Measurements from ENCODE around the gene DPH6.
"Not testable (repeated sequence)": the region's sequence is repeated elsewhere in the genome, so short reads cannot be mapped to it uniquely, and the experiment has no call there.

The DPH6 gene

DNA sequence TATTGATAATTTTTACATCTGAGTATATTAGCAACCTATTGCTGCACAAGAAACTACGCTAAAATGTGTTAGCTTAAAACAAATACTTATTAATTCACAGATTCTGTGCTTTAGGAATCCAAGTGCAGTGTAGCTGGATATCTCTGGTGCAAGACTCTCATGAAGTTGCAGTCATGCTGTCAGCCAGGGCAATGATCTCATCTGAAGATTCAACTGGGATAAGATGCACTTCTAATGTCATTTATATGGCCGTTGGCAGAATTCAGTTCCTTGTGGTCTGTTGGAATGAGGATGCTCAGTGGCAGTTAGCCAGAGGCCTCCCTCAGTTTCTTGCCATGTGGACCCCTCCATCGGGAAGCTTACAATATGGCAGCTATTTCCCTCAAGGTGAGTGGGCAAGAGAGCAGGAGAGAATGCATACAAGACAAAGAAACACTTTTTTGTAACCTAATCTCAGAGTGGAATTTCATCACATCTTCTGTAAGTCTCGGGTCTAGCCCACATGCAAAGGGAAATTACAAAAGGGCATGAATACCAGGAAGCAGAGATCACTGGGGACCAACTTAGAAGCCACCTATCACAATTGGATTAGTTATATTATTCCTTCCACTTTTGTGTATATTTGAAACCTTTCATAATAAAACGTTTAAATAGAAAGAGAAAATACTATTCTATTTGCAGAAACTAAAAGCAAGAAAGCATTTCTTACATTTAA is 61.6 kb downstream of the DPH6 start:
- no peak for DNase-seq

DNA sequence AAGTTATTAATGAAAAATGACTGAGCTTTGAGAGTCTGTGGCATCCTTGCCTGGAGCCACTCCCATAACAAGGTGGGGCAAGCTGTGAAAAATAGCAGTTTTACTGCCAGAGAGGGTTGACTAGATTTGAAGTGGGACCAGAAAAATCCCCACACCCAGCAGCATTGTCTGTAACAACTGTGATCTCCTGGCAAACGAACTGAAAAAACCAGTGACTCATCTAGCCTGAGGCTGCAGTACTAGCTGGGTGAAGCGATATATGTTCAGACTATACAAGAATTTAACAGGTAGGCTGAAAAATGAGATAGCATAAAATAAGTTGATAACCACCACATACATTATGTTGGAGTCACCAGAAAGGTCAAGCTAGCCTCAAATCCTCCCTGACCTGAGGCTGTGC is 64.0 kb downstream of the DPH6 start:
- DNase-seq: no peak

DNA sequence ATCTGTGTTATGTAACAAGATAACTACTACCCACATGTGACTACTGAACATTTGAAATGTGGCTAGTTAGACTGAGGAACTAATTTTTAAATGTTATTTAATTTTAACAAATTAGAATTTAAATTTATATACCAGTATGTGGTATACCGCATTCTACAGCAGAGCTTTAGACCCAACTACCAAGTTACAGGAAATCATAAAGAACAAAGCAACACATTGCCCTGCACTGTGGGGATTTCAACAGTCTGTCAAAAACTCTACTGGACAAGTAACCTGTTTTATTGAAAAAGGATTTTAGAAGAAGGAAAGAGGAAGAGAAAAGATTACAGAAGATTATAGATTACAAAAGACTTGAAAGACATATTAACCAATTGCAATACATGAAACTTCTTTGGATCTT is 64.9 kb downstream of the DPH6 start:
- DNase-seq: no peak

DNA sequence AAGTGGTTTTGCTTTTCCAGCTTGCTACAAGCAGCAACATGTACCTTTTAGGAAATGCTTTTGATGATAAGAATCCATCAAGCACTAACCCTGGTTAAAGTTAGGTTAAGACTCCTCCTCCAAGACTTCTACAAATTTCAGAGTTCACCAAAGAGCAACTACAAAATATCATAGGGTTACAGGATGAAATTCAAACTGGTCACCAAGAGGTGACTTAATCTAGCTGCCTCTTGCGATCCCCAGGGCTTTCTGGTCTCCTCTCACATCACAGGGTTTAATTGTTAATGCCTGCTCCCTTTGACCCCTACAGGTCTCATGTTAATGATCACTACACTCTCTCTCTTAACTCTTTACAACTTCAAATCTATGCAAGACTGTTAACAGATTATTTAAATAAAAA is 66.5 kb downstream of the DPH6 start:
- no peak for DNase-seq

DNA sequence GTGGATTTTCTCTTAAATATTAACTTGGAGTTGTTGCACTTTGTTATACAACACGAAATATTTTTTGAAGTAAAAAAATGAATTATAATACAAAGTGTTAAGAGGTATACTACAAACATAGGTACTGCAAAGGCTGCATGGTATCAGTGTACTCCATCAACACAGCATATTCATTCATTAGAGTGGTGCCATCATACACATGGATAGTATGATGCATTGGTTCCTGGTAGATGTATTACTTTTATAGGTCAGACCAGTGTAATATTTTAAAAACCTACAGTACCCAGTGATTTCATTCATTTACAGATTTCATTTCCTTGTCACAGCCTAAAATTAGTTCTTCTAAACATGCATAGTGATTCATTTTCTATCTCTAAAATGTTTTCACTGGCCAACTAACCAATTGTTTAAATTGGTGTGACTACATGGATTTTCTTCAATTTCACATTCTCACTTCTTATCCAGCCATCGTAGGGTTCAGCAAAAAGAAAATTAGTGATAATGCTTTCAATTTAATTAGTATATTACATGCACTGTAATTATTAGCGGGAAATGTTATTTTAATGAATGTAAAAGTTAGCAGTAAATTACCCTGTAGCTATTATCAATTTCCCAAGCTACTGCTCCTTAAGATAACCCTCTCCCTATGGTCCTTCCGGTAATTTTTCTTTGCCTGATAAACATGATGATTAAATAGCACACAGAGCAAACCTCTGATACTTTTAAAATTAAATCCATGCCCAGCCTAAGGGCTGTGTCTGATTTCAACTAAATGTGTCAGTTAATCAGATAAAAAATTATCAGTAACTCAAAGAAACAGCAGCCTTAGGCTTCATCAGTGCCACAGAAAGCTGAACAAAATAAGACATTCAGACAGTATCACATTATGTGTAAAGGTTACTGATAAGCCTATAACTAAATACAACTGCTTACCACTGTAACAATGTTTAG is 68.4 kb downstream of the DPH6 start:
- DNase-seq: no peak

DNA sequence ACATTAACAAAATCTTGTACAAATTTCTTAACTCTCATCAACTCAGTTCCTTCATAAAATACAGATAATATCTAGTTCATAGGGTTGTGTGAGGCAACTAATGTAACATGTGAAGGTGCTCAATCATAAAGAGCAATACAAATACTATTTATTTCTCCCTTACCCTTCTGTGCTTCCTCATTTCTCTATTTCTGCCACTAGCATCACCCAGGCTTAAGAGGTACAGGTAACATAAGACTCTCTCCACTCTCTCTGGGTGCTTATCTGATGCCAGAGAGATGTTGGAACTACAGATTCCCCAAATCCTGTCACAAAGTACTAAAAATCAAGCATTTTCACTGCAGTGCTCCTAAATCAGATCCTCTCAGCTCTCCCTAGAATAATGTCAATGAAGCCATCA is 74.9 kb downstream of the DPH6 start:
- no peak for DNase-seq

DNA sequence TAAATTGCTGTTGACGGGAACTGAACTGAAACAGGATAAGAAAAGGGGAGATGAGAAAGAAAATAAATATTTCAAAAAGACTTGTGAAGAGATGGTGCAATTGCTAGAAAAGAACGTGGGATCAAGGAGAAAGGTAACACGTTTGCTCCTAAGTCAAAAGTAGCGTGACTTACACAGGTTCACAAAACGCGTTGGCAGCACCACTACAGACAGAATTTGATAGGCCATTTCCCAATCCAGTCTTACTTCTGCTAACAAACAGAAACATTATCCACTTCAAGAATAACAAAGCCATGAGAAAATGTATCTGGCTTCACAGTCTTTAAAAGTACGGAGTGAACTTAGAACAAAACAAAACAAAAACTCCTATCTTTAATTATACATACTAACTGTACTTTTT is 75.5 kb downstream of the DPH6 start:
- DNase-seq: no peak

DNA sequence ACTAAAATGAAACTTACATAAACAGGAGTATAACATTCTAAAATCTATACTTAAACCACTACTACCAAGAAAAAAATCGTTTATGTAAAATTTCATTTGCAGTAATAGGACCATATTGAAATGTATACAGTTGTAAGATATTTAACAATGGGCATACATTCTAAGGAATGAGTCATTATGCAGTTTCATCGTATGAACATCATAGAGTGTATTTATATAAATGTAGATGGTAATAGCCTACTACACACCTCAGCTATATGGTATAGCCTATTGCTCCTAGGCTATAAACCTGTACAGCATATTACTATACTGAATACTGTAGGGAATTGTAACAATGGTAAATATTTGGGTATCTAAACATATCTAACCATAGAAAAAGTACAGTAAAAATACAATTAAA is 79.5 kb downstream of the DPH6 start:
- DNase-seq: no peak

DNA sequence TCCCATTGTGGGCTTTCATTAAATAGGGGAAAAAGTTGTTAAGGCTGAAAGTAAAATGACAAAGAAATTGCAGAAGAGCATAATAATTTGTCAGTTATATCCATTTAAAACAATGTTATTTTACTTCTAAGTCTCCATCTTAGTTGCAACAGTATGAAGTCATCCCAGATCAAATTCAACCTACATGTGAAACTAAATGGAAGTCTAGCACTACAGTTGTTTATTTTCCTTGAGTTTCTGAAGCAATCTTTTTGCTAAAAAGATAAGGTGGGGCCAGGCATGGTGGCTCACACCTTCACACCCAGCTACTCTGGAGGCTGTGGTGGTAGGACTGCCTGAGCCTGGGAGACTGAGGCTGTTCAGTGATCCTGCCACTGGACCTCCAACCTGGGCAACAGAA is 80.2 kb downstream of the DPH6 start:
- no peak for DNase-seq

DNA sequence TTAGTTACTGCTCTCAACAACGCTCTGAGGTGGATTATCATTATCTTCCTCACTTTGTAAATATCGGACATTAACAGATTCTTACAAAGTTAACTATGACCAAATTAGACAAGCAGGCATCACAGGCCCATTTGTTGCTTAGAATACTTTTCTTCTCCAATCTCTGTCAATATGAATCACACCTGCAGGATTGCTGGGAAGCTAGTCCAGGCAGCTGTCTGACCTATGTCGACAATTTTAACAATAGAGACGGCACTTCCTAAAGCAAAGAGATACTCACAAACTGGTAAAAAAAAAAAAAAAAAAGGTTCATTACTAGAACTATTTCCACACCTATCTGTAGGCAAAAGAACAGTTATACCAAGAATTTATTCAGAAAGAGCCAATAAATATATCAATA is 85.3 kb downstream of the DPH6 start:
- no peak for DNase-seq

DNA sequence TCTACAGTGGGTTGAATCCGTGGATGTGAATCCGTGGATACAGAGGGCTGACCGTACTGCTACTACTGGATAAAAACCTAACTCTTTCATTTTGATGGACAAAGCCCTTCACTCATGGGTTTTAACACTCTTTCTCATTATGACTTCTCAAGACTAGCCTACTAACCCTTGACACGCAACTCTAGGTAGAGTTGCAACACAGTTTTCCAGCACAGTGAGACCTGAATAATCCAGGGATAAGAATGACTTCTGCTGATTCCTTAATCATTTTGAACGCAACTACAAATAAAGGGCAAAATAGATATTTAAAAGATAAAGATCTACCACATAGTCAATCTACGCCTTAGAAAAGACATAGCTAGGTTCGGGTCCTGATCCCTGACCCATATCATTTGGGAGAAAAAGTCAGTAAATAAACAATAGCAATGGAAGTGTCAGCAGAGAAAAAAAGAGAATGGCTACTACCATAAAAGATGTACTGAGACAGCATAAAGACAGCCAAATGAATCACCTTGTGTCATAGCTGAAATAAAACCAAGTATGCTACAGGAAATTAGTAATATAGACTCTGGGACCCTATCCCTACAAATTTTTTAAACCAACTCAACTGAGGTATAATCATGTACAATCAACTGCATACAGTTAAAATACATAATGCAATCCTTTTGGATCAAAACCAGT is 87.6 kb downstream of the DPH6 start:
- no peak for DNase-seq

- DNase-seq: no peak
Observed at GRCh38 chr15:35455201-35455600, 90.8 kb downstream of the DPH6 start.

DNA sequence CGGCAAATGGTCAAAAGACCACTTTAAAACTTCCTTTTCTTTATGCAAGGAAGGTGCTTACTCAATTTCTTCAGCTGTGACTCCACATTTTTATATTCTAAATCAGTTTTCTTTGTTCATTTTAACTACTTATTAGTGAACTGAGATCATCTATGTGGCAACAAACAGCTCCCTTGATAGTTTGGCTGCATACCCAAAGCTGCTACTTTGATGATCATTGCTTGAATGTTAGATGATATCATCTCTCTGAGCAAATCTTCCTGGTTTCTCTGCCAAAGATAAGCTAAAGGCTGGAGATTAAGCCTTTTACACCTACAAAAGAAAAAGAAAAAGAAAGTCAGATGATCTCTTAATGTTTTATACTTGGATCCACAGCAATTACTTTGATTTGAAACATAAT is 95.5 kb downstream of the DPH6 start:
- DNase-seq: no peak

- DNase-seq: no peak
Observed at GRCh38 chr15:35448294-35448693, 97.7 kb downstream of the DPH6 start.

- DNase-seq: no peak
Observed at GRCh38 chr15:35445891-35446290, 100.1 kb downstream of the DPH6 start.

DNA sequence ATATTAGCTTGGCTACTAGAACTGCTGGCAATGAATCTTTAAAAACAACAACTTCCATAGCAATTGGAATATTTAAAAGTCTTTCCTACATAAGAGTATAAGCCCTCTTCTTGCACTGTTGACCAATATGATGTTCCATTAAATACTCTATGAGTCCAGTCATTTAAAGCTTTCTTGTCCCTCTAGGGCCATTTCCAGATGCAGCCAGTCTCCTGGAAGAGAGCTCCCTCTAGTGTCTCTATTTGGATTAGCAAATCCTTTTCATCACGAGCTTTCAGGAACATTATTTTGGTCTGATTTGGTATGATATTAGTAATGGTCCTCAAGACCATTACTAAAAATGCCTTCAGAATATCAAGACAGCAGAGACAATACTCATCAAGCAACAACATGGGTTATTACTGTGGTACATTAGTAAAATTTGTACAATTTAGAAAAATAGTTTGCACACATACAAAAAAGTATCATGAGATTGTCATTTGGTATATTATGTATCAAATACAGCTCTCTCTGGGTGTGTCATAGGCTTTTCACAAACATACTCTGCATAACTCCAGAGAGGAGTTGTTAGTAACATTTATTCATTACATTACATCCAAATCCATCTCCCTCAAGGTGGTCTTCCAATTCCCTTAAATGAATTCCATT is 101.3 kb downstream of the DPH6 start:
- peak; percentile 23 for DNase-seq

- DNase-seq: no peak
Observed at GRCh38 chr15:35443376-35443775, 102.6 kb downstream of the DPH6 start.

DNA sequence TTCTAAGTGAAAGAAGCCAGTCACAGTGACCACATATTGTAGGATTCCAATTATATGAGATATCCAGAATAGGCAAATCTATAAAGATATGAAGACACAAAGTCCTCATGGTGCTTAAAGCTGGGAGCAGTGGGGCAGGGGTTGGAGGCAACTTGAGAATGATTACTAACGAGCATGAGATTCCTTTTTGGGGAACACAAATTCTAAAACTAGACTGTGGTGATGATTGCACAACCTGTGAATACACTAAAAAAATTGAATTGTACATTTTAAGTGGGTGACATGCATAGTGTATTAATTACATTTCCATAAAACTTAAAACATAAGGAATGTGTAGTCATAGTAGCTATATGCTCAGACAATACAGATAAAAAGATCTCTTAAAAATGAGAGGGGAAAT is 103.2 kb downstream of the DPH6 start:
- no peak for DNase-seq

- not testable (repeated sequence) for DNase-seq
Observed at GRCh38 chr15:35441279-35441678, 104.7 kb downstream of the DPH6 start.

GRCh38 chr15:35440265-35440664 is 105.7 kb downstream of the DPH6 start:
- DNase-seq: no peak

DNA sequence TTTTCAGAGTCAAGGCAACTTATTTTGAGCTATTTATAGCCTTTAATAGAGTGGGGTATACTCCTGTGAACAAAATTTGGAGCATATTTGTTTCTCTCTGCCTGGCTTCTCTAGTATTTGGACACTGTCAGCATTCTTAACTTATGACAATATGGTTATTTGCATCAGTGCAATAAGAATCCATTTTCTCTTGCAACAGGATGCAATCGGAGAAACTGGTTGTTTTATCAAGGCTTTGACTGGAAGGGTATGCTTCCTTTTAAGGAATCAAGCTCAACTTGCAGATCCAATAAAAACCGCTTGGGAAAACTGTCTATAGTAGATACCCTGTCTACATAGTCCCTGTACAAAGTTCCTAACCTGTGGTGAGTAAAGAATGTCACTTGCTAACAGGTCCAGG is 106.7 kb downstream of the DPH6 start:
- no peak for DNase-seq

DNA sequence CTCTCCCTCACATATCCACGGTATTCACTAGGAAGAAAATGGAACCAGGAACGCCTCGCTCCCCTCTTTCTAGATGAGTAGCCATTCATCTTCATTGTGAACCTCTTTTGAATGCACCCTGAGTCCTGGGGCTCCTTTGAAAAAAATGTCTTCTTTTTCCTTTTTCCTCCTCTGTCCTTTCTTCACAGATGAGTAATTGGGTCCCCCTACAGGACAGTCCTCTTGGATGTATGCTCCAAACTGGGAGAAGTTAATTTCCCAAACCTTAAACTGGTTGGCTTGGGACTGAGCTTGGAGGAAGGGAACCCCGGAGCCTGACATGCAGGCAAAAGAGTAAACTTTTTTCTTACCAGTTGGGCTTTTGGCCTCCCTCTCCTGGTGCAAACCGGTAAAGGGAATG is 108.8 kb downstream of the DPH6 start:
- DNase-seq: no peak

DNA sequence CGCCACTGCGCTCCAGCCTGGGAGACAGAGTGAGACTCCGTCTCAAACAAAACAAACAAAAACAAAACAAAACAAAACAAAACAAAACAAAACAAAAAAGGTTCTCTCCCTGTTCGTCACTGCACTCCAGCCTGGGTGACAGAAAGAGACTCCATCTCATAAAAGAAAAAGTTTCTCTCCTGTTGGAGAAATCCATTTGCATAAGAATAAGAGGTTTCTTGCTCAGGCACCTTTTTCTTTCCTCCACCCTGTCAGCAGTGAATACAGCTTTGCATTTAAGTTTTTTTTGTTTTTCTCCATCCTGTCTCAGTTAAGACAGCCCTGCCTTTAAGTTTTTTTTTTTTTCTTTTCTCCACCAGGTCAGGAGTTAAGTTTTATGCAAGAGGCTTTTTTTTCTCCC is 109.5 kb downstream of the DPH6 start:
- DNase-seq: no peak

Data from NCI-H526 treated with DMSO at 0.1 percent for 48 hours (cell line).